GM19043 (cell line): ENCODE measurements around the gene CTSZ.
"Not testable (repeated sequence)": the region's sequence is repeated elsewhere in the genome, so short reads cannot be mapped to it uniquely, and the experiment has no call there.

Experiments
- ATAC-seq: cut with Tn5 transposase; IDR thresholded peaks from one replicate; pipeline ENCODE4 v1.9.1; 2021; ENCODE audit warnings: low read depth; ENCODE audit not compliant: unreplicated experiment

The CTSZ gene

DNA sequence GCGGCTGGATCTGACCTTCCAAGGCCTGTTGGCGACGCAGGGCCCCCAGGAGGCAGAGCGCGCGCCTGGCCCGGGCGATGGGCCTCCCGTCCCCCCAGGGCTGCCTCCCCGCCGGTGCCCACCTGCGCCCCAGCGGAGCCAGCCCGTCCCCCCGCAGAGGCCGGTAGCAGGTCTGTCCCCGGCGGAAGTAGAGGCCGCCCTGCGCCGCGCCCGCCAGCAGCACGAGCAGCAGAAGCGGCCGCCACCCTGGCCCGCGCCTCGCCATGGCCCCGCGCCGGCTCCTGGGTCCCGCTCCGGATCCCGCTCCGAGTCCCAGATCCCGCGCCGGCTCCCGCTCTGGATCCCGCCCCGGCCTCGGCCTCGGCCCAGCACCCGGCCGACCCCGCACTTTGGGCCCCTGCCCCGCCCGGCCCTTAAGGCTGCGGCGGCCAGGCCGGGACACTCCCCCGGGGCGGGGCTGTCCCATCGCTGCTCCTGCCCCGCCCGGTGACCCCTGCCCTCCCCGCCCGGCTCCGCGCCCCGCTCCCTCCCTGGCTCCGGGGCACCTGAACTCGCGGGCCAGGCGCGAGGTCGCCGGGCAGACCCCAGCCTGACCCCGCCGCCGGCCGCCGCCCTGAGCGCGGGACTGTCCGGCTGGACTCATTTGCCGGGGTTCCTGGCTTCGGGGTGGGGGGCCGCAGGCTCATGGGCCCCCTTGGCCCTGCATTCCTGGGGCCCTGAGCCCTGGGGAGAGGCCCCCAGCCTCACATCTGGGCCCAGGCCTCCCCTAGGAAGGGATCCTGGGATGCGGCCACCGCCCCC, at the start of gene CTSZ:
CTSZ (minus strand) TSS at position 391 of the 801 bp plus-strand sequence; CDS start at position 265, 126 bp downstream.
- ATAC-seq = no peak

- no peak for ATAC-seq
Observed at GRCh38 chr20:59055302-59055701, 48.2 kb upstream of the CTSZ start.

DNA sequence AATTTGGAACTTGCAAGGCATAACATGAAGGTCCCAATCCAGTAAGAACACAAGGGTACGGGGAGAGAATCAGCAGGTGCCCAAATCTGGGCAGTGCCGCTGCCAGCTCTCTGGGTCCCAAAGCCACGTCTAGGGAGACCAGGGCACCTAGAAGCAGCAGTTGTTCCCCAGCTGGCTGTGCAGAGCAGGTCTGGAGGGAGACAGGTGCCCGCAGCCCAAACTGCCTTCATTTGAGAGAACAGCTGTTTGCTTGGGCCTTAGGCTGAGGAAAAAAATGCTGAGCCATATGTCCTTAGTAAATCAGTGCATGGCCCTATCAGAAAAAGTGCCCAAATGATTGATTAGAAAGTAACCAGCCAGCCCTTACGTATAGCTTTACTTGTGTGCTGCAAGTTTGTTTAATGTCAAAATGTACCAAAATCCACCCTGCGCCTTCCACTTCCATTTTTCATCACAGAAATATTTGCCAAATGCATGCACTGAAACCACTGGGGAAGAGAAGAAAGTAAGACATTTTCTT, 44.7 kb upstream of the CTSZ start:
- ATAC-seq = no peak

GRCh38 chr20:59050437-59050836, 43.4 kb upstream of the CTSZ start:
- no peak for ATAC-seq

DNA sequence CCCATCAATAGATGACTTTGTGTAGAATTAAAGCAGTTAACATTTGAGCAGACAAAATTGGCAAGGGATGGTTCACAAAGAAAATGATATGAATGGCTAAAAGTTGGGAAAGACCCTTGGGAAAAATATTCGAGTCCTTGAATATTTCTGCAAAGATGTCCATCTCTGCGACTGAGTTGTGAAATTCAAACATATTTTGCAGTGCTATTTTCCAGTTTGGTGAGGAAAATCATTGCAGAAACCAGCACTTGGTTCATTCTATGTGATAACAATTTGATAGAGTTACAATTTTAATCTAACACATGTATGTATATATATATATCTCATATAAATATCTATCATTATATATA, 41.6 kb upstream of the CTSZ start:
- no peak for ATAC-seq

GRCh38 chr20:59047938-59048680, 41.1 kb upstream of the CTSZ start:
- ATAC-seq = no peak

DNA sequence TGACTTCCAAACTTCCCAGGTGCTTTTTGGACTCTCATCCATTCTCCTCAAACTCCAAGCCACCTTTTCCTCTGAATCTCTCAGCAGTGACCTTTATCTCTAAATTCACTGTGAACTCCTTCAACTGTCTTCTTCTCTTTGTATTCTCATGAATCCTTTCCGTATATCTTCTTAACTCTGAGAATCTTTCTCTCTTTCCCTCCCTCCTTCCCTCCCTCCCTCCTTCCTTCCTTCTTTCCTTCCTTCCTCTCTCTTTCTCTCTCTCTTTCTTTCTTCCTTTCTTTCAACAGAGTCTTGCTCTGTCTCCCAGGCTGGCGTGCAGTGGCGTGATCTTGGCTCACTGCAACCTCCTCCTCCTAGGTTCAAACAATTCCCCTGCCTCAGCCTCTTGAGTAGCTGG, 39.8 kb upstream of the CTSZ start:
- no peak for ATAC-seq

GRCh38 chr20:59044796-59045195, 37.7 kb upstream of the CTSZ start:
- ATAC-seq = no peak

DNA sequence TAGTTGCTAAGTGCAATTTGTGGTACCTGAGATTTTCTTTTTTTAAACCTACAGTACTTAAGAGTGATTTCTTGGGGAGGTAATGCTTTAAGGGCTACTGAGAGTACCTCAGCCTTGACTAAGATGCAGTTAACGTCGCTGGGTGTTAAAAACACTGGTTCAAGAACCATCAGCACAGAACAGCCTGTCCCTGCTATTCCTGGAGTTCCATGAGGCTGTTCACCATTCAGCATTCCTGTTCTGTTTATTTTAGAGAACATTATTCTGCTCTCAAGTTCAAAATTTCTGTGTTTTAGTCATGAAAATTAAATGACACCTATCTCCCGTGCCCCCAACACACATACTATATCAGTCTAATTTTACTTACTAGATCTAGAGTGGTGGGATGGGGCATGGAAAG, 37.2 kb upstream of the CTSZ start:
- no peak for ATAC-seq

DNA sequence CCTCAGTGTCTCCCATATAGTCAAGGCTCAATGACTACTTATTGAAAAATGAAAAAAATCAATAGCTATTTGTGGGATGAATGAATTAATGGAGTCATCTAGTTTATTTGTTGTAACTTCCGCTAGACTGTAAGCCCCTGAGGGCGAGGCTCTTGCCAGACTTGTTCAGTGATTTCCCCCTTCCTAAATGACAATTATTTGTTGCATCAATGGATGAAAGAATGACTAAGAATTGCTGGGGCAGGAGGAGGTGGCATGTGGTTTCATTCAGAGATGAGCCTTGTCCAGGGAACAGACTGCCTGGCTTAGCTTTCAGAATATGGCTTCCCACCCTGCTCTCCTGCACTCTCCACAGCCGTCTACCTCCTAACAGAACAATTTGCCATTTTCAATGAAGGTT, 36.6 kb upstream of the CTSZ start:
- no peak for ATAC-seq

DNA sequence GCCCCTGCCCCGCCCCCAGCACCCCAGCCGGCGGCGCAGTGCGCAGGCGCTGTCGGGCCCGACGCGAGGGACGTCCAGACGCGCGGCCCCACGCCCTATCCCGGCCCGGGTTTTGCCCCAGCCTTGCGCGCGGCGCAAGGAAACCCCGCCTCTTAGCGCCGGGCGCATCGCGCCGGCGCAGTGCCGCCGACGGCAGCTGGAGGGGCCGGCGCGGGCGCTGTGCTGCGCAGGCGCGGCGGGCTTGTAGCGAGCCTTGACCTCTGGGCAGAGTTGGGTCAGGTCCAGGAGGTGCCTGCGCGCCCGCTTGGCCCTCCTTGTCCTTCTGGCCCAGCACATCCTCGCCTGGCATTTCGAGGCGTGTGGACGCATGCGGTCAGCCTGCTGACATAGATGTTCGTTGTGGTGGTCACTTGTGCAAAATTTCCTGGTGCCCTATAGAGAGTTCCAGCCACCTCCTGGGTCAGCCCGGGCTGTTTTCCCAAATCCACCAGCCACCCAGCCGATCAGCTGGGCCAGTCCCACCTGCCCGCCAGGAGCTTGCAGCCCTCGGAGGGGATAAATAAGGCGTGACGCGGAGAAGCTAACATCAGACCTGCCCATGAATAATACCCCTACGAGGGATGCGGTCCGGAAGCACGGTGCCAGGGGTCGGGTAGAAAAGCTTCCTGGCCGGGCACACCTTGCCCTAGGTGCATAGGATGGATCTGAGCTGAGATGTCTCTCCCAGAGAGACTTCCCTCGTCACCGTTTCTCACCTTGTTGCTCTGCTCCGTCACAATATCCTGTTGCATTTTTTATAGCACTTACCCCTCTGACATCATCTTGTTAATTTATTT, 36.0 kb upstream of the CTSZ start:
- ATAC-seq = peak; percentile 91

DNA sequence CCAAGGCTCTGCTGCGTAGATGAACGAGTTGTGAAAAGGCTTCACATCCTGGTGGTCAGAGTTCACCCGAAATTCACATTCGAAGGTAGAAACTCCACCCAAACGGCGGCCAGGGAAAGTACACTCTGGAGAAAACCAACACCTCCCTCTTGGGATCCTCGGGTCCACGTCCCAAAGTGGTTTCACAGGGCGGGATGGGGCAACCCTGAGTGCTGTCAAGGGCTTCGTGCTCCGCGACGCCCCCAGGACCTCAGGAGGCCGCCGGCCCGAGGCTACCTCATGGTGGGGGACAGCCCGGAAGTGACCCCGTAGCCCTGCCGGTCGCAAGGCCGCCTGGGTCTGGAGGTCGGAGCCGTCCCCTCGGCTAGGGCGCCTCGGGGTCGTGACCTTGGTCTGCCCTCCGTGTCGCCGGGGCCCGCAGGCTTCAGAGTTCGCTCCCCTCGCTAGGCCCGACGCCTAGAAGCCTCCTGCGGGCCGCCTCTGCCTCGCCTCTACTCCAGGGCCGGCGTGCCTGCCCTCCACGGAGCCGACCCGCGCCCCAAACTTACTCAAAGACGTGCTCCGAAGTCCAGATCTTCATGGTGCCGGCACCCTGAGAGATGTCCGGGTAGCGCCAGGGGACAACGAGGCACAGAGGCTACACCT, 35.2 kb upstream of the CTSZ start, which contains the start of gene PRELID3B:
PRELID3B (minus strand) TSS at position 636 of the 645 bp plus-strand sequence; CDS start at position 580, 56 bp downstream.
- ATAC-seq = peak; percentile 28

DNA sequence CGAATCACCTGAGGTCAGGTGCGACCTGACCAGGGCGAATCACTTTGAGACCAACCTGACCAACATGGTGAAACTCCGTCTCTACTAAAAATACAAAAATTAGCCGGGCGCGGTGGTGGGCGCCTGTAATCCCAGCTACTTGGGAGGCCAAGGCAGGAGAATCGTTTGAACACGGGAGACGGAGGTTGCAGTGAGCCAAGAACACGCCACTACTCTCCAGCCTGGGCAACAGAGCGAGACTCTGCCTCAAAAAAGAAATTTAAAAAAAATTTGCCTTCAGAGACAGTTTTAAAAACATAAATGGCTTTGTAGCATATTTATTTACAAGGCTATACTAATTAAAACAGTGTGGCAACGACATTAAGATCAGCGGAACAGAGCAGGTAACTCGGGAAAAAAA, 34.4 kb upstream of the CTSZ start:
- ATAC-seq = not testable (repeated sequence)

GRCh38 chr20:59040667-59041066, 33.6 kb upstream of the CTSZ start:
- ATAC-seq = no peak

DNA sequence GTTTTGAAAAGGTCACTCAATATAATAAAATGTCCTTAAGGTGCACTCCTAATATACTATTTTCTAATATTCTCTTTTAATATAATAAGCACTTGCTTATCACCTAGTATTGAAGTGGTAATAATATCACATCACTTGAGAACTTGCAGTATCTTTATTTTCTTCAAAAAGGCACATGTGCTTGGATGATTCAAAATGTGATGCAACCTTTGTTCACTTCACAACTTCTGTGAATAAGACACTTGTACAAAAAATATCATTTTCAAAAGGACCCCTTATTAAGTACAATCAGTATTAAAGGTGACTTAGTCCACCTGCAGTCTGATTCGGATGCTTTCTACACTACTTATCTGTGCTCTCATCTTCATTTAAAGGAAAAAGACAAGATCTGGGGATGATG, 32.2 kb upstream of the CTSZ start:
- ATAC-seq = no peak

- ATAC-seq = no peak
Observed at GRCh38 chr20:59037386-59037785, 30.3 kb upstream of the CTSZ start.

DNA sequence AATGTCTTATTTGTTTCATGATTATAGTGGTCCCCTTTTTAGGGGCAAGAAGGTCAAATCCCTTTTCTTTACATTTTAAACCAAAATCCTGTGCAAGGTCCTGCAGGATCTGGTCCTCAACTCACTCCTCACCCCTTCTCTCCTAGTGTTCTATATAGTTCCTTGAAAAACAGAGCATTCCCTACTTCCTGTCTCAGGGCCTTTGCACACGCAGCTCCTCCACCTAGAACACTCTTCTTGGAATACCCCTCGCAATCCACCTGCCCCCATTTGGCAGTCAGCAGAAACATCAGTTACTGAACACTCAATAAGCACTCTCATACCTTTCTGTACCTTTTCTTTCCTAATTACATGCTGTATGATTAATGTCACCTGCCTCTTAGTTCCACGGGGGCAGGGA, 28.3 kb upstream of the CTSZ start:
- ATAC-seq = no peak

- ATAC-seq = no peak
Observed at GRCh38 chr20:59033616-59034165, 26.6 kb upstream of the CTSZ start.

DNA sequence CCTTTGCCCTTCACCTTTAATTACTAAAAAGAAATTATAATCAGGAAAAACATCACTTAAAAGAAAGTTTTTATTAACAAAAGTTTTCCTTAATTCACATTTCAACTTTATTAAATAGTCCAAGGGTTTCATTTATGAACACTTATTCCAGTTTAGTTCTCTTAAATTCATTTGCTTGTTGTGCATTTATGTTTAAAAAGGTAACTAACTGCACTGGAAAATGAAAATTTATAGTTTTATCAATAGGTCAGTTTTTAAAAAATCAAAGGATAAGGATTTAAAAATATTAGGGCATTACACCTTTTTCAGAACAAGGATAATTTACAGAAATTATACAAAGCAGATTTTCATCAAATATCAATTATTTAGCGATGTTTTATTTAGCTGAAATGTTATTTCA, 26.0 kb upstream of the CTSZ start:
- ATAC-seq = no peak

DNA sequence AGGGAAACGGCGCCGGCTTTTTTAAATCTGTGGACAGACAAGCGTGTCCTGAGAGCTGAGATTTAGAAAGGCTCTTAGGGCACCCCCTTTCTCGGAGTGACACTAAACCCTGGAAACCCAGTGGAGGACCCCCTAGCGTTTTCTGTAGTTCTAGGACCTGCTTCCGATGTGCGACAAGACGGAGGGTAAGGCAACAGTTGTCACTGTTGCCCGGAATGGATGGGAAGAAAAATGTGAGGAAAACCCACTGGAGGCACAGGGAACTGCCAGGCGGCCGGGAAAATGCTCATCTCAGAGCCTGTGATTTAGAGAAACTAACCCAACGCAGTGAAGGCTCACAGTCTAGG, 25.6 kb upstream of the CTSZ start:
- ATAC-seq = no peak
